Lung (tissue), 12 donors: ENCODE data around the gene RASSF9. TPM values are rescaled to one million over a fixed set of nuclear protein-coding genes. Genes with fewer than 3 reads are reported as not detected.

ENCODE experiments used
- ATAC-seq: fragments of 200-7000 bp; cut with Tn5 transposase; one replicate; pipeline ENCODE4 v1.9.1; 2020; ENCODE audit warnings: moderate number of reproducible peaks; ENCODE audit not compliant: insufficient read depth, low FRiP score
- DNase-seq, 3 donors: peaks; one replicate each; pipeline ENCODE4 v3.0.0-alpha.2; 2013 to 2017
- H3K27ac ChIP-seq, 2 donors: one replicate each; pipeline ENCODE4 v1.5.1; 2013; ENCODE audit warnings: mild to moderate bottlenecking in 2 of 2, moderate library complexity in 2 of 2, control low read depth in 1 of 2, inconsistent platforms in 1 of 2, low read depth in 1 of 2, low read length in 1 of 2
- H3K27me3 ChIP-seq, 3 donors: one replicate each; pipeline ENCODE4 v1.5.1; 2013; ENCODE audit warnings: low read length in 2 of 3; ENCODE audit not compliant: control insufficient read depth in 3 of 3, insufficient read depth in 3 of 3
- H3K36me3 ChIP-seq, 4 donors: one replicate each; pipeline ENCODE4 v1.5.1; 2013; ENCODE audit warnings: low read length in 4 of 4, mild to moderate bottlenecking in 1 of 4, moderate library complexity in 1 of 4; ENCODE audit not compliant: control insufficient read depth in 4 of 4, insufficient read depth in 4 of 4
- H3K4me1 ChIP-seq, 5 donors: one replicate each; pipeline ENCODE4 v1.5.1; 2013; ENCODE audit warnings: low read length in 5 of 5, mild to moderate bottlenecking in 2 of 5, moderate library complexity in 1 of 5; ENCODE audit not compliant: control insufficient read depth in 5 of 5, insufficient read depth in 5 of 5
- H3K4me3 ChIP-seq: one replicate; pipeline ENCODE4 v1.5.1; 2013; ENCODE audit warnings: mild to moderate bottlenecking, control low read depth, moderate library complexity
- H3K9ac ChIP-seq, 2 donors: one replicate each; pipeline ENCODE4 v1.5.1; 2013; ENCODE audit warnings: low read length in 2 of 2, control low read depth in 1 of 2; ENCODE audit not compliant: insufficient read depth in 1 of 2
- H3K9me3 ChIP-seq, 4 donors: one replicate each; pipeline ENCODE4 v1.5.1; 2013; ENCODE audit warnings: low read length in 3 of 4, mild to moderate bottlenecking in 1 of 4, moderate library complexity in 1 of 4; ENCODE audit not compliant: control insufficient read depth in 4 of 4, insufficient read depth in 3 of 4
- CTCF ChIP-seq: IDR thresholded peaks from 2 replicates; pipeline ENCODE4 v1.5.1; 2012; ENCODE audit warnings: mild to moderate bottlenecking; ENCODE audit errors: control extremely low read depth, extremely low read depth
- WGBS, 2 donors: extraction: QIAGEN DNeasy Blood & Tissue Kit; methylation state at CpG; one replicate each; pipeline ENCODE4 v1.1.7; 2013; 5-methylcytosine and 5-hydroxymethylcytosine counted together
- polyA plus RNA-seq, 2 donors: library from polyadenylated mRNA; stranded (reverse); fragments of 200-250 nt; gene quantifications; one replicate each; pipeline ENCODE4 v1.2.1, GENCODE V29; 2013
- total RNA-seq, 2 donors: library from RNA; depleted of rRNA in 1 of 2; stranded (reverse); fragments of >200 nt in 1 of 2; gene quantifications; one replicate each; pipeline ENCODE4 v1.2.1, GENCODE V29; 2014 to 2021
- donor health status: control.
- donor health status: control.
- donor health status: Bipolar disorder and iron deficiency.
- donor health status: healthy.
- donor health status: DM: yes; HTN: yes; CAD: no.

RASSF9 gene
- total and polyA plus RNA-seq, 4 donors = 2.1 to 14.3 (median 6.2) TPM

DNA sequence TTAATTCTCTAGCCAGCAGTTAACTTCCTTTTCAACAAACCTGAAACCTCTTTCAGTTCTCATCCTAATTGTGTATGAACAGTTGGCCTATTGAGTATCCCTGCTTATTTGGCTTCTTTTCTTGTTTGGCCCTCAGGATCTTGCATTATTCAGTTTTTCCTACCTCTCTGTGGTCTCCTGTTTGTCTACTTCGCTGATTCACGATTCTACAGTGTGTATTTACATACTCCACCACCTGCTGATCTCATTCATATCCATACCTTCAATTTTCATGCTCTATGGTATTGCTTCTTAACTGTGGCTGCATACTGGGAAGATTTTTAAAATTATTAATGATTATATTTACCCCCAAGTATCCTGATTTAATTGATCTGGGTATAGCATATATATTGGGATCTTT is 56.4 kb downstream of the RASSF9 start:
- DNase-seq = no peak
- 79 to 91% methylated on average over 2 of the region's 2 CpGs for WGBS, 2 donors
- Histone ChIP-seq H3K27ac (no peak overlapping the region), H3K9me3 (no peaks in the 10 kb centered on the region), H3K27me3 (no peaks in the 10 kb centered on the region), H3K36me3 (no peaks in the 10 kb centered on the region), H3K4me1 (peaks cover 0 to 18% (median 0%) of the 10 kb centered on the region in 5 donors), H3K4me3 (no peak overlapping the region), H3K9ac (no peak overlapping the region)
- TF ChIP-seq CTCF = no peak
- ATAC-seq = no peak

- Histone ChIP-seq H3K4me3 (no peak overlapping the region), H3K36me3 (no peaks in the 10 kb centered on the region), H3K4me1 (no peaks in the 10 kb centered on the region), H3K9me3 (no peaks in the 10 kb centered on the region), H3K9ac (no peak overlapping the region), H3K27ac (no peak overlapping the region), H3K27me3 (no peaks in the 10 kb centered on the region)
- no peak for TF ChIP-seq CTCF
- ATAC-seq = no peak
- DNase-seq = no peak
Observed at GRCh38 chr12:85775091-85775490, 61.1 kb downstream of the RASSF9 start.

DNA sequence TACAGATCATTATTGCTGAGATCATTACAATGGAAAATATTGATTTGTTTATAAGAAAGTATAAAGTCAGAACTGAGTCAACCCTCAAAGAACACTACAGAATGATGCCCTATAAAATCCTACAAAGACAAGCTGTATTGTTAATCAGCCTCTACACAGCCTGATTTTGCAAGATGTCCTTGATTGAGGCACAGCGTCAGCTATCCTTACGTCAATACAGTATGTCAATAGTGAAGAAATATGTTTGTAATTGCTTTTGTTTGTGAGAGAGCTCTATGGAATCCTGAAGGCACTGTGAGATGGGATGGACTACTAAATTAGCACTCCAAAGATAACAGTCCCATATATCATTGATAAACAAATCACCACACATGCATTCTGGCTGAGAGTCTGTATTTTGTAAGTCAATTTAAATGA is 70.7 kb downstream of the RASSF9 start:
- Histone ChIP-seq H3K27ac (no peak overlapping the region), H3K4me3 (no peak overlapping the region), H3K9ac (no peak overlapping the region), H3K9me3 (no peaks in the 10 kb centered on the region), H3K4me1 (no peaks in the 10 kb centered on the region), H3K36me3 (no peaks in the 10 kb centered on the region), H3K27me3 (no peaks in the 10 kb centered on the region)
- no peak for DNase-seq
- ATAC-seq = no peak
- no peak for TF ChIP-seq CTCF
- WGBS, 2 donors = 71 to 78% methylated on average over 2 of the region's 2 CpGs

DNA sequence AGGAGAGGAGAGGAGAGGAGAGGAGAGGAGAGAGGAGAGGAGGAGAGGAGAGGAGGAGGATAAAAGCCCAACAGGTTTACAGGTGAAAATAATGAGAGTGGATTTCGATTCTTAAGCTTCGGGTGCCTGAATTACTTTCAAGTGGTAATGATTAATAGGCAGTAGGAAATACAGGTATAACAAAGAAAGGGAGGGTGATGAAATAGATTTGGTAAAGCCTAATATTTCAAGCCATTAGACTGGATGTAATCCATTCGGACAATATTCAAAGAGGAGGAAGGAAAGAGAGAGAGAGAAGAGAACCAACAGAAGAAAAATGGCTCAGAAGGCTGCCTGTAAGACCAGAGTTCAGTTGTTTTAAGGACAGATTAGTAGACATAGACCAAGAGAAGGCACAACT is 76.6 kb downstream of the RASSF9 start:
- no peak for TF ChIP-seq CTCF
- Histone ChIP-seq H3K9me3 (peaks cover 0 to 5% (median 0%) of the 10 kb centered on the region in 4 donors), H3K4me3 (no peak overlapping the region), H3K4me1 (no peaks in the 10 kb centered on the region), H3K27ac (no peak overlapping the region), H3K27me3 (no peaks in the 10 kb centered on the region), H3K36me3 (no peaks in the 10 kb centered on the region), H3K9ac (no peak overlapping the region)
- DNase-seq = no peak
- 89 to 92% methylated on average over 3 of the region's 3 CpGs for WGBS, 2 donors
- ATAC-seq = no peak
